ENCODE data around the gene GRPEL1.
"Not testable (repeated sequence)": the region's sequence is repeated elsewhere in the genome, so short reads cannot be mapped to it uniquely, and the experiment has no call there.

Gene GRPEL1

DNA sequence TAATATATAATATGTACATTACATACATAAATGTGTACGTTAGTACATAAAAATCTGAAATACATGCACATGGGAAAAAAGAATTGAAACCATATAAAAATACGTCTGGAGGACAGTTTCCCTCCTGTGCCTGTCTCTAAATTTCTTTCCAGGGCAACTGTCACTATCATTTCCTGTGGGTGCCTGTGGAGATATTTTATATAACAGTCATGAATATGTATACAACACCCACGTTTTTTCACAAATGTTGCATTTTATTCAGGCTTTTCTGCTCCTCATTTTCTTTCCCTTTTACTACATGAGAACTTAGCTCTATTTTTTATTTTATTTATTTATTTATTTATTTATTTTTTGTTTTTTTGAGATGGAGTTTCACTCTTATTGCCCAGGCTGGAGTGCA is 24.2 kb upstream of the GRPEL1 start:
- DNase-seq (ENCODE audit: low read depth in 2 of 2), result no peak

DNA sequence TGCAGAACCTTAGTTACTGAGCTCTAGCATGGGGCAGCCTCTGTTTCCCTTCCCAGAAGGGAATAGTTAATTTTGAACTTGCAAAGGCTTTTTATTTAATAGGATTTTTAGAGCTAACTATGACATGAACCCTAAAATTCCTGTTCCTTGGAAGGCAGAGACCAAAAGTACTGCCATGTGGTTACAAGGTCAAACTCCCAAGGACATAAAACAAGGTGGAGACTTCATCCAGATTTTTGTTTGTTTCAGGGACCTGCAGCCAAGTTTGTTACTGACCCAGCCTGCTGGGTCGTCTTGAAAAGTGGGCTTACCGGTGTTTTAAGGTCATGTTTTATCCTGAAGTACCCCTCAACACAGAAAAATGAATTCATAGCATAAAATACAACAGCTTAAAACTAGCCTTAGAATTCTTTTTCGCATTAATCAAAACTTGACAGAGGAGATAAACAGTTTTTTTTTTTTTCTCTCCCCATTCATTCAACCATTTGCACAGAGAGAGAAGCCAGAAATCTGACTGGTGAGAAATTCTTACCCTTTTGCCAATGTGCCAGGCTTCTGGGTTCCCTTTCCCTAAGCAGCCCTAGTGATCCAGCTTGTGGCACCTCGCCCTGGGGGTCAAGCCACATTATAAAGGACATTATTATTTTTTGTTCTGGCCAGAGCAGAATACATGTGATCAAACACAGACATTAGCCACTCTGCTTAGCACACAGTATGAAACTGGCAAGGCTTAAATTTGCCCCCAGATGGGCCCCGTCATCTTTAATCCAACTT is 21.5 kb upstream of the GRPEL1 start:
- DNase-seq (ENCODE audit: low read depth in 2 of 2), result no peak

DNA sequence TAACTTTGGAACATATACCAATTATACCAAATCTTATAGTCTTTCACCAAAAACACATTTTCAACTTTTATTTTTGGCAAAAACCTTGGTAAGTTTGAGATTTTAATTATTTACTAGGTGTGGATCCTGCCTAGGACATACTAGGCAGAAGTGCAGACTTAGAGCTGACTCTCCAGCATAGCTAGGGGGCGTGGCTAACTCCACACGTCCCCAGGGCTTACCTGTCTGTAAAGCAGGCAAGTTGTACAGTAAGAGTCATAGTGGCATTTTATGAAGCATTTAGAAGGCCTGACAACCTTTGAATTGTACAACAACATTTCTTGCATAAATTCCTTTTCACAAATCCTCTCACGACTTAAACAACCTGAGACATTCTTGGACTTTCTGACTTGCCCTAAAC is 19.2 kb upstream of the GRPEL1 start:
- no peak for DNase-seq (ENCODE audit: low read depth in 2 of 2)

DNA sequence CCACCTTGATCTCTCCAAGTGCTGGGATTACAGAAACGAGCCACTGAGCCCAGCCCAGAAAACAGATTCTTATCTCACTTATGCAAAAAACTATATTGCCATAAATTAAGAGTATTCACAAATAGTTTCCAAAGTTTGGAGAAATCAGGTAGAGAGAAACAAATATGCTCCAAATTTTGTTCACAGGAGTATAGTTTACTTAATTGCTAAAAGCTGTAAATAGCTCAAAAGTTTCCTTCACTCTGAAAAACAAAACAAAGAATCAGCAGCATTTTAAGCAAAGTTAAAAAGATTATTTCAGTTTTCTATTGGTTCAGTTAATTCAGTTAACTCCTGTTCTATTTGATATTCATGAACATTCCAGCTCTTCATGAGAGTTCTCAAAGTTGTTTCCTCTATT is 18.5 kb upstream of the GRPEL1 start:
- no peak for DNase-seq (ENCODE audit: low read depth in 2 of 2)

DNA sequence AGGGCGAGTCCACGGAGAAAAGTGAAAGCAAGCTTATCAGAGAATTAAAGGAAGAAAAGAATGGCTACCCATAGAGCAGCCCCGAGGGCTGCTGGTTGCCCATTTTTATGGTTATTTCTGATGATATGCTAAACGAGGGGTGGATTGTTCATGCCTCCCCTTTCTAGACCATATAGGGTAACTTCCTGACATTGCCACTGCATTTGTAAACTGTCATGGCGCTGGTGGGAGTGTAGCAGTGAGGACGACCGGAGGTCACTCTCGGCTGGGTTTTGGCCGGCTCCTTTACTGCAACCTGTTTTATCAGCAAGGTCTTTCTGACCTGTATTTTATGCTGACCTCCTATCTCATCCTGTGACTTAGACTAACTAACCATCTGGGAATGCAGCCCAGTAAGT is 16.7 kb upstream of the GRPEL1 start:
- not testable (repeated sequence) for DNase-seq (ENCODE audit: low read depth in 2 of 2)

DNA sequence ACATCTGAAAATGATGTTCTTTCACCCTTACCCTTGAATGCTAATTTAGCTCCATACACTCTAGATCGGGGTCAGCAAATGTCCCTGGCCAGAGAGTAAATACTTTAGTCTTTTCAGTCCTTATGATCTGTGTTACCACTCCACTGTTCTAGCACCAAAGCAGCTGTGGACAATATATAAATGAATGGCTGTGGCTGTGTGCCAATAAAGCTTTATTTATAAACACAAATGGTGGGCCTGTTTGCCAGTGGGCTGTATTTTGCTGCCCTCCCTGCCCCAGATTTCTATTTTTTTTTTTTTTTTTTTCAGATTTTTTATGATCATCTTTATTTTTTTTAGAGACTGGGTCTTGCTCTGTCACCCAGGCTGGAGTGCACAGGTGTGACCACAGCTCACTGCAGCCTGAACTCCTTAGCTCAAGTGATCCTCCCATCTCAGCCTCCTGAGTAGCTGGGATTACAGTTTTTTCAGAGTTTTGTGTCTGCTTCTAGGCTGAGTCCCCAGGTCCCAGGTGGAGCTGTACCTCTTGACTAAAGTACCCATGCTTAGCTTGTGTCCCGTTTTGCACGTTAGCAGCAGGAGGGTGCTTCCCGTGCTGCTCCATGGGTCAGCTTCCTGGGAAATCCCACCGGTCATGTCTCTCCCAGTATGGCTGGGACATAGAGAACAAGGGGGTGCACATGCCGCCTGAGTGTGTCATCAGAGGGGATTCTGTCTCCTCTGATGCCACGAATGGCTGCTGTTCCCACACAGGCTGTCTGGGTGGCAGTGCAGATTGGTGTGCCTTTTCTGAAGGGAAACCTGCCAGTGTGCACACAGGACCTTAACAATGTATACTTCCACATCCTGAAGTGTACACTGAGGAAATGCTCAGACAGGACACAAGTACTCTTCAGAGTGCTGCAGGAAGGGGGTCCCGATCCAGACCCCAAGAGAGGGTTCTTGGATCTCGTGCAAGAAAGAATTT is 16.0 kb upstream of the GRPEL1 start:
- no peak for DNase-seq (ENCODE audit: low read depth in 2 of 2)

DNA sequence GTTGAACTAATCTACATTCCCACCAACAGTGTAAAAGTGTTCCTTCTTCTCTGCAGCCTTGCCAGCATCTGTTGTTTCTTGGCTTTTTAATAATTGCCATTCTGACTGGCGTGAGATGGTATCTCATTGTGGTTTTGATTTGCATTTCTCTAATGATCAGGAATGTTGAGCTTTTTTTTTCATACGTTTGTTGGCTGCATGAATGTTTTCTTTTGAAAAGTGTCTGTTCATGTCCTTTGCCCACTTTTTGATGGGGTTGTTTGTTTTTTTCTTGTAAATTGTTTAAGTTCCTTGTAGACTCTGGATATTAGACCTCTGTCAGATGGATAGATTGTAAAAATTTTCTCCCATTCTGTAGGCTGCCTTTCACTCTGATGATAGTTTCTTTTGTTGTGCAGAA is 12.0 kb upstream of the GRPEL1 start:
- DNase-seq (ENCODE audit: low read depth in 2 of 2), result not testable (repeated sequence)

DNA sequence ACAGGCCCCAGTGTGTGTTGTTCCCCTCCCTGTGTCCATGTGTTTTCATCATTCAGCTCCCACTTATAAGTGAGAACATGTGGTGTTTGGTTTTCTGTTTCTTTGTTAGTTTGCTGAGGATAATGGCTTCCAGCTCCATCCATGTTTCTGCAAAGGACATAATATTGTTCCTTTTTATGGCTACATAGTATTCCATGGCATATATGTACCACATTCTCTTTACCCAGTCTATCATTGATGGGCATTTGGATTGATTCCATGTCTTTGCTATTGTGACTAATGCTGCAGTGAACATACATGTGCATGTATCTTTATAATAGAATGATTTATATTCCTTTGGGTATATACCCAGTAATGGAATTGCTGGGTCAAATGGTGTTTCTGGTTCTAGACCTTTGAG is 11.6 kb upstream of the GRPEL1 start:
- DNase-seq (ENCODE audit: low read depth in 2 of 2), result not testable (repeated sequence)

DNA sequence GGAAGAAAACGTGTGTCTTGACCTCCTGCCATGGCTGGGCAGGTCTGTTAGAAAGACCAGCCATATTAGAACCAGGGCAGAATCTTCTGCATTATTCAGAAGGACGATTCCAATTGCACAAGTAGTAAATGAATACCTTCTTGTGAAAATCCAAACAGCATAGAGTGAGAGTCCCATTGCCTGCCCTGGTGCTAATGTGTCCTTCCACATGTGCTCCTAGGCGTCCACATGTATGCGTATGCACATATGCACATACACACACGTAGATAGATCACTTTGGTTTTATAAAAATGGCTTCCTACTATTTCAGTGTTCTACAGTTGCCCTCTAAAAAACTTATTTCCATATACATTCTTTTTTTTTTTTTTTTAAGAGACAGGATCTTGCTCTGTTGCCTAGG is 10.2 kb upstream of the GRPEL1 start:
- no peak for DNase-seq (ENCODE audit: low read depth in 2 of 2)

DNA sequence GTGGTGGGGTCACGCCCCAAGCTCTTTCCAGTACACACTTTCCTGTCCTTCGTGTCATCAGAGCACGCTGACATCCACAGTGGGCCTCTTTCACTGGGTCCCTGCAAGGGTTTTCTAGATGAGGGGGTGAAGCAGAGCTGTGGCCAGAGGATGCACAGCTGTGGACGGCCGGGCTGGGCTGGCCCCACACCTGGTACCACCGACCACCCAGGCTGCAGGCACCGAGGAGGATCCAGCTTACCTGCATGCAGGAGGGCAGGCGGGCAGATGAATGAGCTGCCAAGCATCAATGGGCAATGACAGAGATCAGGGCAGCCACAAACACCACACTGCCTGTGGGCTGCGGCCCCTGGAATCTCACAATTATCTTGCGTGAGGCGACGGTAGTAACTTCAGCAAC is 9.5 kb upstream of the GRPEL1 start:
- no peak for DNase-seq (ENCODE audit: low read depth in 2 of 2)

DNA sequence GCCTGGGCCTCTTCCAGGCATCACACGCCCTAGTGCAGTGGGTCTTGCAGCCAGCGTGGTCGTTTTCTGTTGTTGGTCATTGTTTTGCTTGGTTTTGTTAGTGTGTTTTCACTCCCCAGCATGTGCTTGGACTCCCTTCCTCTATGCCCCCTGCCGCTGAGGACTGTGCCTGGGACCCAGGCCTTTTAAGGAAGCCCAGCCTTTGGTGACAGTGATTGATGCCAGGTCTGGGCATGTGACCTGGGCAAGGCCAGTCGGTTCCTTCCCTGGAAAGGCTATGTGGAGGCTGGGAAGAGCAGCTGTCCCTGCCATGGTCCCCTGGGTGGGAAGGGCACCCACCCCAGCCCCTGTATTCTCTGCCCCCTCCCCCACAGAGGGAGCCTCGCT is 8.8 kb upstream of the GRPEL1 start:
- DNase-seq (ENCODE audit: low read depth in 2 of 2), result no peak

DNA sequence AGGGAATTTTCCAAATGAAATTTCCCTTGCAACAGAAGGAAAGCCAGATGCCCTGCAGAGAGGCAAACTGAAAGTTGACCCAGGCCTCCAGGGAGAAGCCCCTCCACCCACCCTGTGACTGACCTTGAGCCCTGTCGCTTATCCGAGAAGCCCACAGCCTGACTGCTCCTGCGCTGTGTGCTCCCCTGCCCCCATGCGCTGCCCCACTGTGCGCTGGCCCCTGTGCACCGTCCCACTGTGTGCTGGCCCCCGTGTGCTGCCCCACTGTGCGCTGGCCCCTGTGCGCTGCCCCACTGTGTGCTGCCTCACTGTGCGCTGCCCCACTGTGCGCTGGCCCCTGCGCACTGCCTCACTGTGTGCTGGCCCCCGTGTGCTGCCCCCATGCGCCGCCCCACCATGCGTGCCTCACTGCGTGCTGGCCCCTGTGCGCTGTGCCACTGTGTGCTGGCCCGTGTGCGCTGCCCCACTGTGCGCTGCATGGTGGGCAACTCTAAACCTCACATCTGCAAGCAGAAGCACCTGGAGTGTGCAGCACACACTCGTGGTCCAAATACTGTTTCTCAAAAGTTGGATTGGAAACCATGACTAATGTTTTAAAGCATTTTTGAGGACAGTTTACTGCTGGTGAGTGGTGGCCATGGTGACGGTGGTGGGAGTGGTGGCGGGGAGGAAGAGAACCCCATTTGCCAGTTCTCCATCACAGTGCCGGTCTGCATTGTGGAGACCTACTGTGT is 8.3 kb upstream of the GRPEL1 start:
- DNase-seq (ENCODE audit: low read depth in 2 of 2), result no peak

DNA sequence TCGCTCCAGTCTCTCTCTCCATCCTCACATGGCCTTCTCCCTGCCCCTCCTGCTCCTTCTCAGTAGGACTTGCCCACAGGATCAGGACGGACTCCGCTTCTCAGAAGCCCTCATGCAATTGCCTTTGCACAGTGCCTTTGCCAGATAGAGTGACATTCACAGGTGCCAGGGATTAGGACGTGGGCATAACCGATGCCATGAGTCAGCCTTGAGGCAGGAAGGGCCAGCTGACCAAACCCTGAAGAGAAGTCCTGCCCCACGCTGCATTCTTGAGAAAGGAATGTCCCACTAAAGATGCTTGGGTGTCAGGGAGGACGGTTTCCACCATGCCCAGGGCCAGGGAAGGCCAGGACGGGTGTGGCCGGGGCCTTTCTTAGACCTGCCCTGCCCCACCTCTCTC is 6.6 kb upstream of the GRPEL1 start:
- no peak for DNase-seq (ENCODE audit: low read depth in 2 of 2)

DNA sequence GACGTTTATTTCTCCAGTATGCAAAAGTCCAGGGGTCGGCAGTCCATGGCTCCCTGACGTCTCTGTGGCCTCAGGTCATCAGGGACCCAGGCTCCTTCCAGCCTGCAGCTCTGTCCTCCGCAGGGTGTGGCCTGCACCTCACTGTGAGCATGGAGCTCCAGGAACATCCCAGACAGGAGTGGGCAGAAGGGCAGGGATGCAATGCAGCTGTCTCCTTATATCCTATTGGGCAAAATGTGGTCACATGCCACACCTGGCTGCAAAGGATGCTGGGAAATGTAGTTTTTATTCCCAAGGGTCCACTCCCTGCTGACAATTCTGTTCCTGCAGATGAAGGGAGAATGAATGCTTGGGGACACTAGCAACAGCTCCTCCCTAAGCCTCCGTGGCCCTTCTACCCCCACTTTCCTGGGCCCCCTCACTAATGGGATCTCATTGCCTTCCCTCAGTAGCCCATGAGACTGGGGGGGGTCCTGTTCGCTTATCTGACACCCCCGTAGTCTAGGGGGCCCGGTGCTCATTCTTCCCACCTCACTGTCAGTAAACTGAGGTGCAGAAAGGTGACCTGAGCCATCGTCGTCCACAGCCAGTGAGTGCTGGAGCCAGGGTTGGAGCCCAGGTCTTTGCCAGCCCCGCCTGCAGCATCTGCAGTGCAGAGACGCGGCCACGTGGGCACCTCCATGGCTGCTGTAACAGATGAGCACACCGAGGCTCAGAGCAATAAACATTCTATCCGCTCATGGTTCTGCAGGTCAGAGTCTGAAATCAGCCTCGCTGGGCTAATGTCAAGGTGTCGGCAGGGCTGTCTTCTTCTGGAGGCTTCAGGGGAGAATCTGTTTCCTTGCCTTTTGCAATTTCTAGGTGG is 5.9 kb upstream of the GRPEL1 start:
- no peak for DNase-seq (ENCODE audit: low read depth in 2 of 2)

DNA sequence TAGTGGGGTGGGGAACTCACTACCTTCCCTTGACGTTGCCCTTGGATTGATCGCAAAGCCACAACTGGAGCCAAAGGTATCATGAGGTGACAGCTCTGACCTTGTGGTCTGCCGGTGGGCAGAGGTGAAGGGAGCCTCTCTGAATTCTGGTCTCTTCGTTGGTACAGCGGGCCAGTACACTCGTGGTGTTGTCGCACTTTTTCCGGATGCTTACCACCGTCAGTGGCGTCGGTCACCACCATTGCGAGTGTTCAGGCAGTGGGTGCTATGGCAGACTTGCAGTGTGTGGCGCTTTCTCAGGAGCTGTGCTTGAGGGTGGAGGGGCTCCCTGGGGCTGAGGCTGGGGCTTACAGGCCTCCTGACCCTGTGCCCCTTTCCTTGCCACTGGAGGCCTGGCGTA is 5.2 kb upstream of the GRPEL1 start:
- DNase-seq (ENCODE audit: low read depth in 2 of 2), result no peak

DNA sequence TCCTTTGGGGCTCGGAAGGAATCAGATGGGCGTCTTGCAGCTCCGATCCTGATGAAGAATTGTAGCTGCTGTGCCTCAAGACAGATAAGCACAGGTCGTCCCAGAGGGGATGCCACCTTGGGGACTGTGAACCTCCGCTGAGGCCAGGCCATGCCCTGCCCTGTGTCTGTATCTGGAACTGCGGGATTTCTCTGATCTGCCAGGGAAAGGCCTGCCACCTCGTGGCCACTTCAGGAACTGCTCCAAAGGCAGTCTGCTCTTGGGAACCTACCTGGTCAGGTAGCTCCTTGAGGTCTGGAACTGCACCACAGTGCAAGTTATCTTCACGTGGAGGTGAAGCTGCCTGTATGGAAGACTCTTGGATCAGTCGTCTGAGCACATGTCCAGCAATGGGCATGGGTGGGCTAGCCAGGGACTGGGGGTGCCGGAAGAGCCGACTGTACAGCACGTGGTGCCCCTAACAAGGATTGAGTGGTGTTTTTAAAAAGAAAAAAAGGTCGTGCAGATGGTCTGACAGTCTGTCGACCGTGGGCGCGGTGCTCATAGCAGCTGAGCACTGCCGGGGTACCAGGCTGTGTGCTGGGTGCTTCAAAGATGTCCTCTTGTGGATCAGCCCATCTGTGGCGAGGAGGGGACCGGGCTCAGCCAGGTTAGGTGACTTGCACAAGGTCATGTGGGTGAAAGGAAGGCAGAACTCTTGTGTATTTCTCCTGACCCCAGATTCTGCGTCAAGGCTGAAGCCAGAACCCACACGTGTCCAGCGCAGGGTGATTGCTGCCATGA is 3.1 kb upstream of the GRPEL1 start:
- peak; percentile 70 to 89 for DNase-seq (ENCODE audit: low read depth in 2 of 2)

DNA sequence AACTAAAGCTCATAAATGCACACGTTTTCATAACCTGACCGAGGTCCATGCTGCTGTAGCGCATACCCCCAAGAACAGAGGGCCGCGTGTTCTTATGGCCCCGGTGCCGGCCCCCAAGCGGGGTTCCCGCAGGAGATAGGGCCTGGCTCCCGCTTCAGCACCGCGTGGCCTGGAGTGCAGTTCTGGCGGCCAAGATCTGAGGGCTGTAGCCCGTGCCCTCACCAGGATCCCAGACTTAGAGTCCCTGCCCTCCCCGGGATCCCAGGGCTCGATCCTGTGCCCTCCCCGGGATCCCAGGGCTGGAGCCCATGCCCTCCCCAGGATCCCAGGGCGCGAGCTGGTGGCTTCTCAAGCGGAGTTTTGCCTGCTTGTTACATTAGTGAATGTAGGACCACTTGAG is 1.0 kb upstream of the GRPEL1 start:
- no peak for DNase-seq (ENCODE audit: low read depth in 2 of 2)

DNA sequence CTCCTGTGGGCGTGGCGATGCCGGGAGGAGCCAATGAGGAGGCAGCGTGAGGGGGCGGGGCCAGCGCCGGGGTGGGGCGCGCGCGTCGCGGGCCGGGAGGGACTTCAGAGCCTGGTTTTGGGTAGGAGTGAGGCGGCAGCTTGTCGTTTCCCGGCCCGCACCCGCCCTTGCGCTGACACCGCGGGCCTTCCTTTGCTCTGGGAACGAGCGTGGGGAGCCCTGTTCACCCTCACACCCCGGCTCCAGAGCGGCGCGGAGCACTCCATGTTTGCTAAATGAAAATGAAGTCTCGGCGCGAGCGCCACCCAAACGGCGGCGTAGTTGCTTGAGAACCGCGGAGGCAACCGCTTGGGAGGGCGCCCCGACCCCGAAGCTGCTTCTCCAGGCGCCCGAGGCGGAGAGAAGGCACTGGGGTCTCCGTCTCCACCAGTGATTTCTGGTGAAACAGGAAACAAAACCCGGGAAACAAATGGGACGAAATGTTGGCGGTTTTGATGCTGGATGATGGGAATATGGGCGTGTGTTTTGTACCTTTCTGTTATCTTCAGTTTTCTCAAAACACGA is 497 bp upstream of the GRPEL1 start:
- peak in 1 of 2 experiments; percentile 99 for DNase-seq (ENCODE audit: low read depth in 2 of 2)

DNA sequence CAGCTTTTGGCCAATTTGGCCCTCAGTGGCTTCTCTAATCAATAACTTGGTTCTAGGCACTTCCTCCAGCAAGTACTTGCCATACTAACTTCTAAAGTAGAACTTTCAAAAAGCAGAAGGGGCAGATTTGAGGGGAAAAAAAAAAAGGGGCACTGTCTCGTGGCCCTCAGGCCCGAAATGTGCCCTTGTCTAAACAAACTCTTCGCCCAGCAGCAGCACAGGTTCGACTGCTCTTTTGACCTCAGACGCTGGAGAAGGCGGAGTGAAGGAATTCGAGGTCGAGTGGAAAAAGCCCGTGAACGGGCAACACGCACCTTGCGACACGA is 775 bp downstream of the GRPEL1 start:
- no peak for DNase-seq (ENCODE audit: low read depth in 2 of 2)

DNA sequence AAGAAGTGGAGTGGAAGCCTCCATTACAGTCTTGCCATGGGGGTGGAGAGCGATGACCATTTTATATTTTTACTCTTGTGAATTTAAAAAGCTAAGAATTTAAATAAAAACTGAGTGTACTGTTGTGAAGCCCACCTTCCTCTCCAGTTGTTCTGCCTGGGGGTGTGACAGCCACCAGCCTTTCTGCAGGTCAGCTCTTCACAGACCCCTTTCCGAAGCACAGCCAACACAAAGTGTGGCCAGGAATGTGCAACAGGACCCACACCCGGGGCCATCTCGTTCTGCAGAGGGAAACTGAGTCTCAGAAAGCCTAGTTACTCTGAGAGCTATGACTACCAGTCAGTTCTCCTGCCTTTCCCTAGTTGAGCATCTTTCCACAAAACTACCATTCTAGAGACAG is 1.4 kb downstream of the GRPEL1 start:
- DNase-seq (ENCODE audit: low read depth in 2 of 2), result no peak
